CD8-positive, alpha-beta memory T cell (primary cell): ENCODE measurements around the gene BCOR. TPM values are rescaled to one million over a fixed set of nuclear protein-coding genes. Genes with fewer than 3 reads are reported as not detected.
A peak's percentile ranks its signal among the peaks of the same experiment; 100 is the strongest.

Source experiments
- CTCF ChIA-PET: fragments of 350-600 bp; sonication (Branson Sonifier 250); formaldehyde crosslinking; loops from one replicate; lab custom pipeline; 2021; ENCODE audit warnings: antibody characterized with exemption; lab: Charles Lee
- POLR2A ChIA-PET: fragments of 350-600 bp; sonication (Branson Sonifier 250); formaldehyde crosslinking; loops from one replicate; lab custom pipeline; 2021; ENCODE audit warnings: antibody characterized with exemption; lab: Charles Lee
- DNase-seq, 5 donors: peaks; one replicate each; pipeline versions ENCODE4 v3.0.0 to v3.0.0-alpha.2; 2020 to 2022; ENCODE audit warnings: mixed read lengths in 1 of 5
- H3K27ac ChIP-seq: one replicate; pipeline ENCODE4 v1.7.0; 2013; ENCODE audit warnings: low read depth, mild to moderate bottlenecking, low read length, moderate library complexity
- H3K27me3 ChIP-seq: 2 replicates; pipeline ENCODE4 v1.7.0; 2013; ENCODE audit warnings: low read length, mild to moderate bottlenecking; ENCODE audit not compliant: insufficient read depth, poor library complexity, severe bottlenecking
- H3K36me3 ChIP-seq: 2 replicates; pipeline ENCODE4 v1.7.0; 2013; ENCODE audit warnings: mild to moderate bottlenecking, low read length, moderate library complexity; ENCODE audit not compliant: insufficient read depth
- H3K4me1 ChIP-seq: 2 replicates; pipeline ENCODE4 v1.7.0; 2013; ENCODE audit warnings: mild to moderate bottlenecking, low read length, moderate library complexity; ENCODE audit not compliant: insufficient read depth
- H3K4me3 ChIP-seq: 2 replicates; pipeline ENCODE4 v1.7.0; 2013; ENCODE audit warnings: mild to moderate bottlenecking, low read length
- H3K9me3 ChIP-seq: 2 replicates; pipeline ENCODE4 v1.7.0; 2013; ENCODE audit warnings: mild to moderate bottlenecking, low read length
- H3K27ac Mint-ChIP-seq, 8 donors: one replicate each; pipeline ENCODE4 v1.8.0; 2020 to 2021; ENCODE audit warnings: mixed read lengths in 8 of 8, mild to moderate bottlenecking in 6 of 8, inconsistent platforms in 3 of 8, moderate library complexity in 3 of 8
- H3K27me3 Mint-ChIP-seq, 2 donors: one replicate each; pipeline ENCODE4 v1.8.0; 2020 to 2021; ENCODE audit warnings: mixed read lengths in 2 of 2, mild to moderate bottlenecking in 1 of 2, moderate library complexity in 1 of 2
- H3K36me3 Mint-ChIP-seq, 3 donors: one replicate each; pipeline ENCODE4 v1.8.0; 2020 to 2021; ENCODE audit warnings: mixed read lengths in 3 of 3, inconsistent platforms in 1 of 3, mild to moderate bottlenecking in 1 of 3
- H3K4me1 Mint-ChIP-seq, 3 donors: one replicate each; pipeline ENCODE4 v1.8.0; 2020 to 2021; ENCODE audit warnings: mixed read lengths in 3 of 3, inconsistent platforms in 1 of 3, mild to moderate bottlenecking in 1 of 3
- H3K4me3 Mint-ChIP-seq, 7 donors: one replicate each; pipeline ENCODE4 v1.8.0; 2020 to 2021; ENCODE audit warnings: mixed read lengths in 7 of 7, mild to moderate bottlenecking in 6 of 7, moderate library complexity in 4 of 7, inconsistent platforms in 2 of 7
- H3K9me3 Mint-ChIP-seq, 5 donors: one replicate each; pipeline ENCODE4 v1.8.0; 2020 to 2022; ENCODE audit warnings: mixed read lengths in 5 of 5, mild to moderate bottlenecking in 3 of 5, moderate library complexity in 2 of 5, inconsistent platforms in 1 of 5
- polyA plus RNA-seq: library from polyadenylated mRNA; unstranded; fragments of 300-500 nt; fragmentation: Illumina TruSeq; gene quantifications from one replicate; pipeline ENCODE4 v1.2.3, GENCODE V29; 2021
- total RNA-seq, 2 experiments: library from RNA; stranded (reverse); gene quantifications; one replicate each; pipeline ENCODE4 v1.2.3, GENCODE V29; 2021

BCOR gene
- total and polyA plus RNA-seq, 3 experiments from 2014 or later: 7.2 to 67.7 (median 62.6) TPM

DNA sequence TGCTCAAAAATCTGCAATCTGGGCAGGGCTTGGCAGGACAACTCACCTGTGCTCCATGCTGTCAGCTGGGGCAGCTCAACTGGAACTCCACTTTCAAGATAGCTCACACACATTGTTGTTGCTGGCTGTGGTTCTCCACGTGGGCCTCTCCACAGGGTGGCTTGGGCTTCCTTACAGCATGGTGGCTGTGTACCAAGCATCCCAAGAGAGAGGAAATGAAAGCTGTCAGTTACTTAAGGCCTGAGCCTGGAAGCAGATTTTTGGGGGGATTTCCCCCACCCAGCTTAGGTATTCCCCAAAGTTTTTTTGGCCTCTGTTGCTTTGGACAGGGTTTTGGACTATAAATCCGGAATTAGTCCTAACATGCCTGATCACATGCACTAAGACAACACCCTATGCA, 81.0 kb downstream of the BCOR start:
- Histone ChIP-seq H3K27ac (no peak overlapping the region), H3K4me3 (no peak overlapping the region), H3K9me3 (no peaks in the 10 kb centered on the region), H3K36me3 (no peaks in the 10 kb centered on the region), H3K27me3 (no peaks in the 10 kb centered on the region), H3K4me1 (peaks cover 5% of the 10 kb centered on the region)
- CTCF ChIA-PET: no interaction called here
- POLR2A ChIA-PET: no interaction called here
- Mint-ChIP-seq H3K27ac (no peak overlapping the region), H3K36me3 (no peaks in the 10 kb centered on the region), H3K27me3 (peaks cover 0 to 17% of the 10 kb centered on the region in 2 donors), H3K9me3 (peaks cover 0 to 2% (median 2%) of the 10 kb centered on the region in 5 donors), H3K4me3 (peak overlapping the region in 1 of 7 donors; percentile 74), H3K4me1 (peaks cover 3 to 9% (median 4%) of the 10 kb centered on the region in 3 donors)
- DNase-seq: no peak

GRCh38 chrX:40015693-40016092, 82.1 kb downstream of the BCOR start:
- Histone ChIP-seq H3K27me3 (no peaks in the 10 kb centered on the region), H3K4me3 (no peak overlapping the region), H3K27ac (no peak overlapping the region), H3K4me1 (peaks cover 10% of the 10 kb centered on the region), H3K36me3 (no peaks in the 10 kb centered on the region), H3K9me3 (no peaks in the 10 kb centered on the region)
- ChIA-PET CTCF (no interaction called here), POLR2A (no interaction called here)
- no peak for DNase-seq
- Mint-ChIP-seq H3K4me1 (peaks cover 6 to 10% (median 10%) of the 10 kb centered on the region in 3 donors), H3K27ac (peak overlapping the region in 2 of 8 donors; percentile 38 to 65), H3K9me3 (peaks cover 0 to 2% (median 2%) of the 10 kb centered on the region in 5 donors), H3K36me3 (no peaks in the 10 kb centered on the region), H3K4me3 (peak overlapping the region in 6 of 7 donors; percentile 23 to 77 (median 64)), H3K27me3 (peaks cover 0 to 22% of the 10 kb centered on the region in 2 donors)

DNA sequence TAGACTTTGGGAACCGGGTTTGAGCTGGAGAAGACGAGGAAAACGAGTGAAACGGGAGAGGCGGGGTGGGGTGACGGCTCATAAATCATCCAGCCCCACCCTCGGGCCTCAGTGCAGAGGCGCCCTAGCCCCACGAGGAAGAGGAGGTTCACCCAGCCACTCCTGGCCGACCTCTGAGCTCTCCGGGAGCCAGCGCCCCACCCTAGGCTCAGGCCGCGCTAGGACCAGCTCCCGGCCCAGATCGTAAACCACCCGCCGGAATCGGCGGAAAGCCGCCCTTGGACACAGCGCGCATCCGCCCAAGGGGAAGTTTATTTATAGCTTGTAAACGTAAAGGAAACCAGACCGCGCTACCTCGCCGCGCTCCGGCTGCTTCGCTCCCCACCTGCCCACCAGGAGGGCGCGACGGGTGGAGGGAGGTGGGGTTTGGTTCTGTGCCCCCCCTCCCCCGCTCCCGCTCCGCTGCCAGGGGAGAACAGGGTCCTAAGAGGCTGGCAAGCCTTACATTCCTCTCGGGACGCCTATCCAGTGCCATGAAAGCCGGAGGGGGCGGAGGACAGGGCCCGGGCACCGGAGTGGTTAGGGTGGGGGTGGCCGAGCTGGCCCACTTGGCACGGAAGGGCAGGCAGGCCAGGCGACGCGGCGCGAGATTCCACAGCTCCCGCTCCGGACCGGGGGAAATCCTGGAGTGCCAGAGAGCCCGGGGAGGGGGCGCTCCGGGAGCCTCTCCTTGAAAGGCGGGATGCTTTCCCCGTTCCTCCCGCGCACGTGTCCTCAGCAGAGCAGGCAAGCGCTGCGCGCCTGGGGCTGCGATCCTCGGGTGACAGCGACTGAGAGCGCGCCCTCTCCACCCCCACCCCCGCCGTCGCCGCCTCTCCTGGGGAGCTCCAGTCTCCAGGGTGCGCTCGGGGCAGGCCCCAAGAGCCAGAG, 84.2 kb downstream of the BCOR start:
- CTCF ChIA-PET: interaction anchor here (0.6 to 1.0 kb wide), 2 partner anchors 9 to 47 kb away, joined by 3 to 4 read pairs; no protein-coding TSS in a partner anchor
- Histone ChIP-seq H3K27ac (peak overlapping the region; percentile 57), H3K9me3 (no peaks in the 10 kb centered on the region), H3K27me3 (no peaks in the 10 kb centered on the region), H3K36me3 (no peaks in the 10 kb centered on the region), H3K4me1 (peaks cover 10% of the 10 kb centered on the region), H3K4me3 (peak overlapping the region; percentile 43)
- peaks cover 5 to 31% of the 10 kb centered on the region in 2 donors for H3K27me3 Mint-ChIP-seq
- DNase-seq: peak in 2 of 5 donors; percentile 35 to 57
- peak overlapping the region; percentile 75 to 91 (median 80) for H3K4me3 Mint-ChIP-seq
- H3K4me1 Mint-ChIP-seq: peaks cover 17 to 29% (median 18%) of the 10 kb centered on the region in 3 donors
- H3K9me3 Mint-ChIP-seq: peaks cover 0 to 2% (median 2%) of the 10 kb centered on the region in 5 donors
- POLR2A ChIA-PET: interaction anchor here (0.5 to 1.3 kb wide), 4 partner anchors 85 to 201 kb away, joined by 3 to 8 read pairs (median 4); partner anchors contain the start of gene BCOR
- H3K27ac Mint-ChIP-seq: peak overlapping the region in 4 of 8 donors; percentile 10 to 61 (median 38)
- no peaks in the 10 kb centered on the region for H3K36me3 Mint-ChIP-seq

GRCh38 chrX:40012868-40013265, 84.9 kb downstream of the BCOR start:
- no peak for DNase-seq
- Histone ChIP-seq H3K4me3 (peak overlapping the region; percentile 43), H3K36me3 (no peaks in the 10 kb centered on the region), H3K27ac (no peak overlapping the region), H3K4me1 (peaks cover 10% of the 10 kb centered on the region), H3K27me3 (no peaks in the 10 kb centered on the region), H3K9me3 (no peaks in the 10 kb centered on the region)
- H3K9me3 Mint-ChIP-seq: peaks cover 0 to 2% (median 2%) of the 10 kb centered on the region in 5 donors
- peaks cover 6 to 35% of the 10 kb centered on the region in 2 donors for H3K27me3 Mint-ChIP-seq
- H3K4me3 Mint-ChIP-seq: peak overlapping the region; percentile 75 to 91 (median 80)
- ChIA-PET POLR2A (interaction anchor here (1.2 to 1.3 kb wide), 2 partner anchors 85 to 158 kb away, joined by 5 to 8 read pairs; partner anchors contain the start of gene BCOR), CTCF (no interaction called here)
- no peaks in the 10 kb centered on the region for H3K36me3 Mint-ChIP-seq
- H3K27ac Mint-ChIP-seq: peak overlapping the region in 1 of 8 donors; percentile 42
- H3K4me1 Mint-ChIP-seq: peaks cover 18 to 30% (median 18%) of the 10 kb centered on the region in 3 donors

GRCh38 chrX:40012039-40012867, 85.5 kb downstream of the BCOR start:
- Mint-ChIP-seq H3K4me3 (peak overlapping the region; percentile 65 to 91 (median 72)), H3K36me3 (no peaks in the 10 kb centered on the region), H3K27ac (peak overlapping the region in 5 of 8 donors; percentile 58 to 70 (median 60)), H3K9me3 (peaks cover 0 to 4% (median 2%) of the 10 kb centered on the region in 5 donors), H3K4me1 (peaks cover 18 to 32% (median 19%) of the 10 kb centered on the region in 3 donors), H3K27me3 (peaks cover 12 to 39% of the 10 kb centered on the region in 2 donors)
- CTCF ChIA-PET: no interaction called here
- H3K27me3 ChIP-seq: no peaks in the 10 kb centered on the region
- no peak overlapping the region for H3K27ac ChIP-seq
- DNase-seq: no peak
- peaks cover 10% of the 10 kb centered on the region for H3K4me1 ChIP-seq
- POLR2A ChIA-PET: no interaction called here
- H3K4me3 ChIP-seq: peak overlapping the region; percentile 43
- no peaks in the 10 kb centered on the region for H3K36me3 ChIP-seq
- no peaks in the 10 kb centered on the region for H3K9me3 ChIP-seq

- H3K27me3 Mint-ChIP-seq: peaks cover 18 to 41% of the 10 kb centered on the region in 2 donors
- H3K4me1 Mint-ChIP-seq: peaks cover 18 to 37% (median 22%) of the 10 kb centered on the region in 3 donors
- ChIA-PET CTCF (no interaction called here), POLR2A (interaction anchor here (1.6 kb wide), 1 partner anchor 142 kb away, joined by 4 read pairs; no protein-coding TSS in a partner anchor)
- H3K27ac Mint-ChIP-seq: peak overlapping the region in 2 of 8 donors; percentile 65 to 70
- peaks cover 0 to 4% (median 2%) of the 10 kb centered on the region in 5 donors for H3K9me3 Mint-ChIP-seq
- Histone ChIP-seq H3K4me3 (no peak overlapping the region), H3K4me1 (peaks cover 10% of the 10 kb centered on the region), H3K36me3 (no peaks in the 10 kb centered on the region), H3K27me3 (no peaks in the 10 kb centered on the region), H3K27ac (no peak overlapping the region), H3K9me3 (no peaks in the 10 kb centered on the region)
- H3K36me3 Mint-ChIP-seq: no peaks in the 10 kb centered on the region
- no peak for DNase-seq
- peak overlapping the region in 6 of 7 donors; percentile 6 to 70 (median 55) for H3K4me3 Mint-ChIP-seq
These were observed 86.3 kb downstream of the BCOR start for GRCh38 chrX:40011322-40012038.
